ENCODE results near the gene CALN1.

DNA sequence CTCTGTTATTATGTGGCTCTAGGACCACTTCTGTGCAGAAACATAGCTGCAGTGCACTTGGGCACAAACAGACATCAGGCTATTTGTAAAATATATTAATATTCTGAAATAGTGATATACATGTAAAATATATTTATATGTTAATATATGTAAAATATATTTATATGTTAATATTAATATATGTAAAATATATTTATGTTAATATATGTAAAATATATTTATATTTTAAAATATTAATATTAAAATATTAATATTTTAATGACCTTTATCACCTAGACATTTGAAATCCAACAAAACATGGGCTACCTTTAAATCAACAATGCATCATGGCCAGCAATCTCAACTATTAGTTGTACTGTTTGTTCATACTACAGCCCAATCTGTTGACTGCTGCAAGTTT lies 347.2 kb downstream of the CALN1 start:
- TF ChIP-seq, protein P1, sequence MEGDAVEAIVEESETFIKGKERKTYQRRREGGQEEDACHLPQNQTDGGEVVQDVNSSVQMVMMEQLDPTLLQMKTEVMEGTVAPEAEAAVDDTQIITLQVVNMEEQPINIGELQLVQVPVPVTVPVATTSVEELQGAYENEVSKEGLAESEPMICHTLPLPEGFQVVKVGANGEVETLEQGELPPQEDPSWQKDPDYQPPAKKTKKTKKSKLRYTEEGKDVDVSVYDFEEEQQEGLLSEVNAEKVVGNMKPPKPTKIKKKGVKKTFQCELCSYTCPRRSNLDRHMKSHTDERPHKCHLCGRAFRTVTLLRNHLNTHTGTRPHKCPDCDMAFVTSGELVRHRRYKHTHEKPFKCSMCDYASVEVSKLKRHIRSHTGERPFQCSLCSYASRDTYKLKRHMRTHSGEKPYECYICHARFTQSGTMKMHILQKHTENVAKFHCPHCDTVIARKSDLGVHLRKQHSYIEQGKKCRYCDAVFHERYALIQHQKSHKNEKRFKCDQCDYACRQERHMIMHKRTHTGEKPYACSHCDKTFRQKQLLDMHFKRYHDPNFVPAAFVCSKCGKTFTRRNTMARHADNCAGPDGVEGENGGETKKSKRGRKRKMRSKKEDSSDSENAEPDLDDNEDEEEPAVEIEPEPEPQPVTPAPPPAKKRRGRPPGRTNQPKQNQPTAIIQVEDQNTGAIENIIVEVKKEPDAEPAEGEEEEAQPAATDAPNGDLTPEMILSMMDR (IDR thresholded peaks at IDR 0.05; ENCODE audit: low read depth, low read length), result no peak
- no peak for TF ChIP-seq EZH2phosphoT487 (IDR thresholded peaks at IDR 0.05; ENCODE audit: low read depth)
